Fibroblast of villous mesenchyme (primary cell): ENCODE results near the gene RAD18. TPM values are rescaled to one million over a fixed set of nuclear protein-coding genes. Genes with fewer than 3 reads are reported as not detected.

Experiments used
- DNase-seq: peaks from one replicate; pipeline ENCODE4 v3.0.0-alpha.2; 2010; ENCODE audit warnings: low read depth
- H3K4me3 ChIP-seq: 2 replicates; pipeline ENCODE4 v1.5.1; 2011; ENCODE audit warnings: low read depth, mild to moderate bottlenecking, low read length
- CTCF ChIP-seq: IDR thresholded peaks from 2 replicates; pipeline ENCODE4 v1.5.1; 2012; ENCODE audit warnings: low read depth, mild to moderate bottlenecking, low read length; ENCODE audit not compliant: insufficient read depth
- total RNA-seq: library from RNA; depleted of rRNA; stranded (reverse); fragments of >200 nt; gene quantifications from 2 replicates; pipeline ENCODE4 v1.2.3, GENCODE V29; 2012

Gene RAD18
- total RNA-seq, 1 donor, result 18.1 TPM

GRCh38 chr3:8967553-8967952 is 4.3 kb upstream of the RAD18 start:
- no peak for DNase-seq
- no peak for TF ChIP-seq CTCF
- H3K4me3 ChIP-seq, result no peak overlapping the region

GRCh38 chr3:8966820-8967348 is 3.6 kb upstream of the RAD18 start:
- TF ChIP-seq CTCF, result no peak
- no peak for DNase-seq
- H3K4me3 ChIP-seq, result no peak overlapping the region

GRCh38 chr3:8966150-8966819 is 3.0 kb upstream of the RAD18 start:
- no peak overlapping the region for H3K4me3 ChIP-seq
- DNase-seq, result no peak
- no peak for TF ChIP-seq CTCF

- no peak overlapping the region for H3K4me3 ChIP-seq
- DNase-seq, result peak; percentile 35
- TF ChIP-seq CTCF, result no peak
Measured at GRCh38 chr3:8964436-8965370, 1.4 kb upstream of the RAD18 start.

- no peak for TF ChIP-seq CTCF
- peak overlapping the region; percentile 93 for H3K4me3 ChIP-seq
- DNase-seq, result no peak
Measured at GRCh38 chr3:8962226-8962861, 928 bp downstream of the RAD18 start.

- H3K4me3 ChIP-seq, result no peak overlapping the region
- no peak for TF ChIP-seq CTCF
- no peak for DNase-seq
Measured at GRCh38 chr3:8959668-8960067, 3.6 kb downstream of the RAD18 start.
